Putamen (tissue), 1 donor: ENCODE data around the gene CCNJL.
A peak's percentile ranks its signal among the peaks of the same experiment; 100 is the strongest.

Source experiments
- DNase-seq: peaks from one replicate; pipeline ENCODE4 v3.0.0-alpha.2; 2016; ENCODE audit warnings: low spot score

CCNJL gene

GRCh38 chr5:160221082-160221481 is 91.3 kb downstream of the CCNJL start:
- no peak for DNase-seq

- DNase-seq = no peak
Observed at GRCh38 chr5:160219356-160219755, 93.0 kb downstream of the CCNJL start.

- peak; percentile 39 for DNase-seq
Observed at GRCh38 chr5:160213537-160213936, 98.8 kb downstream of the CCNJL start.

- DNase-seq = no peak
Observed at GRCh38 chr5:160211352-160211751, 101.0 kb downstream of the CCNJL start.

- no peak for DNase-seq
Observed at GRCh38 chr5:160210606-160211005, 101.8 kb downstream of the CCNJL start.

- DNase-seq = no peak
Observed at GRCh38 chr5:160209917-160210316, 102.4 kb downstream of the CCNJL start.

GRCh38 chr5:160207061-160207460 is 105.3 kb downstream of the CCNJL start:
- no peak for DNase-seq
